H1 (cell line): Measurements from ENCODE around the gene HBD. TPM values are rescaled to one million over a fixed set of nuclear protein-coding genes. Genes with fewer than 3 reads are reported as not detected.

Experiments
- EZH2 ChIP-seq: fragments of 200-600 bp; sonication (generic); IDR thresholded peaks from 2 replicates; pipeline ENCODE4 v1.7.1; 2012; ENCODE audit warnings: low read depth, mild to moderate bottlenecking, moderate library complexity, low read length, inconsistent platforms; ENCODE audit not compliant: severe bottlenecking
- KDM1A ChIP-seq: fragments of 200-600, 300-600 bp; sonication (generic); IDR thresholded peaks from 2 replicates; pipeline ENCODE4 v1.7.1; 2016; ENCODE audit warnings: mild to moderate bottlenecking, low read length, borderline replicate concordance
- POLR2A ChIP-seq, 2 experiments: IDR thresholded peaks; 1 replicate in 1 of 2; 2 replicates in 1 of 2; pipeline ENCODE4 v1.6.1; 2011; ENCODE audit warnings: low read depth in 2 of 2, low read length in 2 of 2, mild to moderate bottlenecking in 2 of 2; ENCODE audit errors: control extremely low read depth in 1 of 2
- SIX5 ChIP-seq: IDR thresholded peaks from 2 replicates; pipeline ENCODE4 v1.6.1; 2011; ENCODE audit warnings: mild to moderate bottlenecking, low read depth, low read length
- SUZ12 ChIP-seq: fragments of 200-600 bp; sonication (generic); IDR thresholded peaks from 2 replicates; pipeline ENCODE4 v1.6.1; 2012; ENCODE audit warnings: mild to moderate bottlenecking, inconsistent platforms, low read length, moderate library complexity, mixed read lengths
- TAF1 ChIP-seq: IDR thresholded peaks from 2 replicates; pipeline ENCODE4 v1.6.1; 2011; ENCODE audit warnings: mild to moderate bottlenecking, low read depth, low read length
- polyA plus RNA-seq, 7 experiments: library from polyadenylated mRNA; depleted of rRNA in 3 of 7; stranded (reverse) in 5 of 7; unstranded in 2 of 7; fragments of >200 nt in 5 of 7; fragments of 200-250 nt in 2 of 7; gene quantifications; 1 replicate in 5 of 7; 2 replicates in 1 of 7; 4 replicates in 1 of 7; pipeline versions ENCODE4 v1.2.1 to v1.2.3, GENCODE V29; 2011 to 2013; ENCODE audit warnings: missing spikeins in 2 of 7, mixed read lengths in 2 of 7
- total RNA-seq: library from RNA; stranded (reverse); fragmentation: NEBNext Ultra II Directional; extraction: Animal tissue kit (Norgen Biotek cat#: 25700); gene quantifications from 2 replicates; pipeline ENCODE4 v1.2.1, GENCODE V29; 2021
- TF ChIP-seq, protein P1 (sequence below), 3 experiments: IDR thresholded peaks; 1 replicate in 2 of 3; 2 replicates in 1 of 3; pipeline versions ENCODE4 v1.5.1 to v1.6.1; 2011; ENCODE audit warnings: low read length in 3 of 3, mild to moderate bottlenecking in 3 of 3, inconsistent platforms in 2 of 3, low read depth in 1 of 3, moderate library complexity in 1 of 3; ENCODE audit not compliant: insufficient read depth in 1 of 3; ENCODE audit errors: control extremely low read depth in 1 of 3

Gene HBD
- total and polyA plus RNA-seq, 2 of the 8 experiments (the other 6 are each of a cell fraction or from before 2014, with no cell fraction given): not detected

DNA sequence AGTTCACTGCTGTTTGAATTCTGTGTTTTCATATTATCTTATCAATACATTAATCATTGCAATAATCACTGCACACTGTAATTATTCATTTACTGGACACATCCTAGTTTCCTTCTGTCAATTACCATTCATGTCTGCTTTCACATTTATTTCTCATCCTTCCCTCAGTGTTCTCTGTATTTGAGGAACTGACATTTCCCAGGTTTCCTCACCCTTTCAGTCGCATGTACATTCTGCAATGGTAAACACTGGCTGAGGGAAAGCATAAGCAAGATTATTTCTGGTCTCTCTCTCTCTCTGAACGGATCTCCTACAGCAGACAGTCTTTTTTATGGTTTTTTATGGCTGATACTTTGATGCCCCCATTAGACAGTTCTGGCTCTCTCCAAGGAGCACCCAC is 4.2 kb upstream of the HBD start (continued):
- TF ChIP-seq, protein P1, sequence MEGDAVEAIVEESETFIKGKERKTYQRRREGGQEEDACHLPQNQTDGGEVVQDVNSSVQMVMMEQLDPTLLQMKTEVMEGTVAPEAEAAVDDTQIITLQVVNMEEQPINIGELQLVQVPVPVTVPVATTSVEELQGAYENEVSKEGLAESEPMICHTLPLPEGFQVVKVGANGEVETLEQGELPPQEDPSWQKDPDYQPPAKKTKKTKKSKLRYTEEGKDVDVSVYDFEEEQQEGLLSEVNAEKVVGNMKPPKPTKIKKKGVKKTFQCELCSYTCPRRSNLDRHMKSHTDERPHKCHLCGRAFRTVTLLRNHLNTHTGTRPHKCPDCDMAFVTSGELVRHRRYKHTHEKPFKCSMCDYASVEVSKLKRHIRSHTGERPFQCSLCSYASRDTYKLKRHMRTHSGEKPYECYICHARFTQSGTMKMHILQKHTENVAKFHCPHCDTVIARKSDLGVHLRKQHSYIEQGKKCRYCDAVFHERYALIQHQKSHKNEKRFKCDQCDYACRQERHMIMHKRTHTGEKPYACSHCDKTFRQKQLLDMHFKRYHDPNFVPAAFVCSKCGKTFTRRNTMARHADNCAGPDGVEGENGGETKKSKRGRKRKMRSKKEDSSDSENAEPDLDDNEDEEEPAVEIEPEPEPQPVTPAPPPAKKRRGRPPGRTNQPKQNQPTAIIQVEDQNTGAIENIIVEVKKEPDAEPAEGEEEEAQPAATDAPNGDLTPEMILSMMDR (IDR thresholded peaks at IDR 0.05; ENCODE audit: control extremely low read depth in 1 of 3, insufficient read depth in 1 of 3, low read depth in 1 of 3, low read length in 3 of 3): no peak
- TF ChIP-seq EZH2: no peak
- no peak for TF ChIP-seq KDM1A
- TF ChIP-seq TAF1: no peak
- TF ChIP-seq SIX5: no peak
- no peak for TF ChIP-seq POLR2A (IDR thresholded peaks at IDR 0.05; ENCODE audit: control extremely low read depth in 1 of 2, low read depth in 2 of 2, low read length in 2 of 2)
- TF ChIP-seq SUZ12: no peak
